HG03139 (cell line): ENCODE data around the gene GALNTL6.

ENCODE experiments used
- ATAC-seq: cut with Tn5 transposase; IDR thresholded peaks from one replicate; pipeline ENCODE4 v1.9.1; 2021; ENCODE audit not compliant: unreplicated experiment

The GALNTL6 gene

DNA sequence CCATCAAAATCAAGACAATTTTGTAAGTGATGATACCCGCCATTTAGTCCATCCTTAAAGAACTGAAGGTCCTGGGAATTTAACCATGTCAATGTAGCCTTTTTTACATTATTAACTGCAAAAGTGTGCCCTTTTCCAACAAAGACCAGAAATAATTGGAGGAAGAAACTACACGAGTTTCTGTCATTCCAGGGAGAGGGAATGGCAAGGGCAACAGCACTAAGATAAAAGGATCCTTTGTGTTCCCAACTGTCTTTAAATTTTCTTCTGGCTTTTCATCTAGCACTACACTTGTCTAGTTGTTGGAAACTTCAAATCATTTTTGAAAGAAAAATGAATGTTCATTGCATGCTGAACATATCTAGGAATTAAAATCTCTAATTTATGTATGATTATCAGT lies 286.2 kb downstream of the GALNTL6 start:
- no peak for ATAC-seq

- no peak for ATAC-seq
Observed at GRCh38 chr4:172103456-172103855, 290.3 kb downstream of the GALNTL6 start.

GRCh38 chr4:172104539-172104938 lies 291.3 kb downstream of the GALNTL6 start:
- ATAC-seq: no peak

DNA sequence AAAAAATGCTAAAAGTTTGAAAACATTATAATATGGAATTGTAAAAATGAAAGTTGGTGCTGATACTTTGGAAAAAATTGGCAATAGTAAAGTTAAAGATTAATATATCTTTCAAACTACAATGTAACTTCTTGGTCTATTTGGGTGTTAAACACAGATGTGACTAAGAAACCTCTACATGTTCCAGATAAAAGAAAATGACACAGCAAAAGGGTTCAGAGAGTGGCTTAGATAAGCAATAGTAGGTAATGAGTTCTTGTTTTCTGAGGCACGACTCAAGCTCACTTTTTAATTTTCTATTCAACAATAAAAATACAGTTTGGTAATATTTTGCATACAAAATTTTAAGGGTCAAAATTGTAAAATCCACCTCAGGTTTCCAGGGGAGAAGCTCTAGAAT lies 292.7 kb downstream of the GALNTL6 start:
- no peak for ATAC-seq

- no peak for ATAC-seq
Observed at GRCh38 chr4:172109466-172109865, 296.3 kb downstream of the GALNTL6 start.

- ATAC-seq: no peak
Observed at GRCh38 chr4:172124656-172125308, 311.6 kb downstream of the GALNTL6 start.

- no peak for ATAC-seq
Observed at GRCh38 chr4:172125443-172125842, 312.2 kb downstream of the GALNTL6 start.

DNA sequence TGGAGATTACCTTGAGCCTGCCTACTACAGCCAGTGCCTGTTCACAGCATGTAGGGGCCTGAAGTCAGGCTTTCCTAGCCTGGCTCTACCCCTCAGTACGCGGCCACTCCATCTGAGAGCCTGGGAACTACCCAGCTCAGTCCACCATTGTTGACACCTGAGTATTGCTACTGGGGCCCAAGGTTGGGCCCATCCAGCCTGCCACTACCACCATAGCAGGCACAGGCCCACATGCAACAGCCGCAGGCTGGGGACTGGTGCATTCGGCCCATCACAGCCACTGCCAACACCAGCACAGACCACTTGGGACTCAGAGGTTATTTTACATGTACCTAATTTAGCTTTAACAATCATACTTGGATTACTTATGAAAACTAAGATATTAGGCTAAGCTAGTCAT lies 314.0 kb downstream of the GALNTL6 start:
- ATAC-seq: no peak

GRCh38 chr4:172129593-172129992 lies 316.4 kb downstream of the GALNTL6 start:
- no peak for ATAC-seq

- ATAC-seq: no peak
Observed at GRCh38 chr4:172134521-172134920, 321.3 kb downstream of the GALNTL6 start.

DNA sequence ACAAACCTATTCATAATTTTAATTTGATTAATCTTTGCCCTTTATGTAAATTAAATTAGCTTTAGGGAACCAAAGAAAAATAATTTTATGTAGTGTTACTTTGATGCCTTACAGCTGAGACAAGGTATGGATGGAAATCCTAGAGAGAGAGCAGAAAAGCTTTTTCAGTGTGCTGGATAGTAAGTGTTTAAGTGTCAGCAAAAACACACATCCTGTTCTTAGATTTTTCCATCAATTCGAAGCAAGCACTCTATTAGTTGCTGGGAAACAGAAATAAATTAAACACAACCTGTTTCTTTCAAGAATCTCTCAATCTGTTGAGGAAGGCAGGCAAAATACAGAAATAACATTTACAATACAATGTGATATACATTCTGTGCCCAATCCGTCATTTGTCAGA lies 327.8 kb downstream of the GALNTL6 start:
- ATAC-seq: no peak

GRCh38 chr4:172142281-172142741 lies 329.1 kb downstream of the GALNTL6 start:
- no peak for ATAC-seq

- no peak for ATAC-seq
Observed at GRCh38 chr4:172143605-172144314, 330.6 kb downstream of the GALNTL6 start.

- ATAC-seq: no peak
Observed at GRCh38 chr4:172147687-172148086, 334.5 kb downstream of the GALNTL6 start.

- no peak for ATAC-seq
Observed at GRCh38 chr4:172149329-172149728, 336.1 kb downstream of the GALNTL6 start.

DNA sequence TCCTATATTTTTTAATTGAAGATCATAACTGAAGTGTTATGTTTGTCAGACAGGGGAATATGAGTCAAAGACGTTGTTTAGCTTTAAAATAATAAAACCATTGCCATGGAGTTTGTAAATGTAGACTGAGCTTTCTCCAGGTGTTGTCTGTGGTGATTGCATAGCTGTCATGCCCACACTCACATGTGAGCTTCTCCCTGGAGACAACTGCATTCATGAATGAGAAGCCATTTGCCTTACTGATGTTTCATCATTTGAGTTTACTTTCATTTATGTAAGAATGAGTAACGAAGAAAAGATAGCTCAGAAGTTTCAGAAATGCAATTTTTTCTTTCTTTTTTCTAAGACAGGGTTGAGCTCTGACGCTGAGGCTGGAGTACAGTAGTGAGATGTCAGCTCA lies 339.1 kb downstream of the GALNTL6 start:
- no peak for ATAC-seq

- no peak for ATAC-seq
Observed at GRCh38 chr4:172153719-172154118, 340.5 kb downstream of the GALNTL6 start.

DNA sequence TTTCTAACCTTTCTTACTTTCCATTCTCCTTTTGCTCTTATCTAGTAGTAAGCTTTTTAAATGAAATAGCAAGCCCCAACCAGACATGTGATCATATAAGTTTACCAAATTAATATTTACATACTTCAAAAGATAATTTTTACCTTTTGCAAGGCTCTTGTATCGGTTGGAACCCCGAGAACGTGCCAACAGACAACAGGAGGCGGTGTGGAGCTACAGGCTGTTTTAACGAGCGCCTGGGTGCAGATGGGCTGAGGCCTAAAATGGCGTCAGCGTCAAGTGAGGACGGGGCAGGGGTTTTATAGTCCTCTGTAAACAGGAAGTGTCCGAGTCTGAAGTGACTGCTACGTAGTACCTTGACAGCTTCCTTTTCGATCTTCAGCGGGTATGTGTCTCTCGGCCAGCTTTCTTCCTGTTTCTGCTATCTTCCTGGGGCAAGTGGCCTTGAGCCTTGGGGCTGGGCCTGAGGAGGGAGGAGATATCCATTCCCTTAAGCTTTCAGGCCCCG lies 342.7 kb downstream of the GALNTL6 start:
- no peak for ATAC-seq

GRCh38 chr4:172157946-172158345 lies 344.7 kb downstream of the GALNTL6 start:
- no peak for ATAC-seq

GRCh38 chr4:172163215-172163614 lies 350.0 kb downstream of the GALNTL6 start:
- no peak for ATAC-seq

GRCh38 chr4:172168888-172169287 lies 355.7 kb downstream of the GALNTL6 start:
- ATAC-seq: no peak

- no peak for ATAC-seq
Observed at GRCh38 chr4:172169871-172170270, 356.7 kb downstream of the GALNTL6 start.
